Kidney capillary endothelial cell (primary cell): Measurements from ENCODE around the gene KRT7.
"Not testable (repeated sequence)": the region's sequence is repeated elsewhere in the genome, so short reads cannot be mapped to it uniquely, and the experiment has no call there.

ENCODE experiments used
- DNase-seq: peaks from one replicate; pipeline ENCODE4 v3.0.0-alpha.2; 2018; ENCODE audit warnings: low spot score

The KRT7 gene

GRCh38 chr12:52255926-52256583 lies 23.0 kb downstream of the KRT7 start:
- no peak for DNase-seq

DNA sequence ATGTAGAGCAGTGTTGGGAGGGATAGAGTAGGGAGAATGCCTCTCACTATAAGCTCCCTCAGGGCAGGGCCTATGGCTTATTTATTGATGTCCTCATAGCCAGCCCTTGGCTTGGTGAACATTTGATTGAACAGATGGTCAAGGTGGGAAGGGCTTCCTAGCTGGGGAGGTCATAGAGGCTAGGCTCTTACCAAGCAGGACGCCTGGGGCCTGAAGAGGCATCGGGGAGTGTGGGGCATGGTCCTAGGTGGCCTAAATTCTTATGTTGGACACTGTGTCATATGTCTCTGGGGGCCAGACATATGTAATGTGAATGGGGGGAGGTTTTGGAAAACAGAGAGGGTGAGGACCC lies 23.5 kb downstream of the KRT7 start:
- DNase-seq: no peak

DNA sequence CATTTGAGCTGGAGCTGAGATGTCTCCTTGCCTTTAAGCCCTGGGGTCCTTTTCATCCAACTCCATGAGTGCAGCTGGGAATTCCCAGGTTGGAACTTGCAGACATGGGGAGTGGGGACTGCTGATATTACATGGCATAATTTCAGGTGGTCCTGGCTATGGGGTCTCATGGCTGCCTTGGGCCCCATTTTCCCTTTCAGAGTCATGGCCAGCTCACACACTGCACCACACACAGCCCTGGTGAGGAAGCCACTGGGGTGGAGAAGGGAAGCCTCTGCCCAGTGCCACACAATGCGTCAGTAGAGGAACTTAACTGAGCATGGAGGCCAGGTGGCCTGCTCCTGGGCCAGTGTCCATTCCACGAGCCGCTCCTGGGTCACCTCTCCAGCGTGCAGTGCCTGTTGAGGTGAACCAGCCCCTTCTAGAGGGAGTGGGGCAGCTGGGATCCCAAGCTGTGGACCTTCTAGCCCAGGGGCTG lies 24.1 kb downstream of the KRT7 start:
- no peak for DNase-seq

DNA sequence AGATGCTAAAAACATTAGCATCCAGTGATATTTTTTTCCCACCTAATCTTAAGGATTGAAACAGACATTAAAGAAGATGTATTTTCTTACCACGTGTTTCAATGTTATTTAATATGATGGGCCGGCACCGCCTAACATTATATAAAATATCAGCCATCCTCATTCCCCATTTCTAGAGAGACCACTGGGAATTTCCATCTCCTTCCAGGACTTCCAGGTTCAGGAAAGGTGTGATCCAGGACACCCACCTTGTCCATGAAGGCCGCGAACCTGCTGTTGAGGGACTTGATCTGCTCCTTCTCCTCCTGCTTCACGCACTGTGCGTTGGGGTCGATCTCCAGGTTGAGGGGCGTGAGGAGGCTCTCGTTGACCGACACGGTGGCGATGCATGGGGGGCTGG lies 24.9 kb downstream of the KRT7 start:
- DNase-seq: not testable (repeated sequence)

DNA sequence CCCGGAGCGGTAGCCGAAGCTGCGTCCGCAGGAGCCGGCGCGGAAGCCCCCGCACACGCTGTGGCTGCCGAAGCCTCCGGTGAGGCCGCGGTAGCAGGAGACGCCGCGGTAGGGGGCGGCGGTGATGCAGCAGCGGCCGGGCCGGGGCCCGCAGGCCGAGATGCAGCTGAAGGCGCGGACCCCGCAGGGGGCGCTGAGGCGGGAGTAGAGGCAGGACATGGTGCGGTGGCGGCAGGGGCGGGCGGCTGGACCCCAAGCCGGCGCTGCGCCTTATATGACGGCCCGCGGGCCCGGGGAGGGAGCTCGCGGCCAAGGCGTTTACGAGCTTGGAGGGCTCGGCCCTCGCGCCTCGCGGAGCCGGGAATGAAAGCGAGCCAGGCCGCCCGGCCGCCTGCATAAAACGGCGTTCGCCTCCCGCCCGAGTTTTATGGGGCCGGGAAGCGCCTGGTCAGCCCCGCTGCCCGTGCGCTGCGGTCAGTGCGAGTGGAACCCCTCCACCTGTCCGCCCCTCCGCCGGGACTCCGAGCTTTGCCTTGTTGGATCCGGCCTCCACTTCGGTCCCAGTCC lies 25.4 kb downstream of the KRT7 start:
- DNase-seq: no peak

GRCh38 chr12:52259657-52260243 lies 26.7 kb downstream of the KRT7 start:
- DNase-seq: no peak

GRCh38 chr12:52260361-52261207 lies 27.5 kb downstream of the KRT7 start:
- no peak for DNase-seq

- DNase-seq: no peak
These were observed 28.1 kb downstream of the KRT7 start for GRCh38 chr12:52261208-52261484.

GRCh38 chr12:52262286-52262685 lies 29.2 kb downstream of the KRT7 start:
- DNase-seq: no peak

- DNase-seq: no peak
These were observed 30.9 kb downstream of the KRT7 start for GRCh38 chr12:52263761-52264434.

DNA sequence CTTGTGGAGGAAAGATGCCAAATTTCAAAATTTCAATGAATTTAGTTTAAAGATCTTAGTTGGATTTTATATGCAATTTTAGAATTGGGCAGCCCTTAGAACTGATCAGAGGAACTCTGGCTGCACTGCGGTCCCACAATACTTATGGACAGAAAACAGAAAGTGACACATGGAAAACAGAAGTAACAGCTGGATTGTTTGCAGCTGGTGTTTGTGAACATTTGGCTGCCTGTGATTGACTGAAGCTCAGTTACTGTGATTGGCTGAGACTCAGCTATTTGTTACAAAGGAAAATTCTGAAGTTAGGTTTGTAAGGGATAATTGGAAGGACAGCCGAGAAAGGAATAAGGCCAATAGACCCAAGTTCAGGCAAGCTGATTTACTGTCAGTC lies 31.4 kb downstream of the KRT7 start:
- DNase-seq: no peak

DNA sequence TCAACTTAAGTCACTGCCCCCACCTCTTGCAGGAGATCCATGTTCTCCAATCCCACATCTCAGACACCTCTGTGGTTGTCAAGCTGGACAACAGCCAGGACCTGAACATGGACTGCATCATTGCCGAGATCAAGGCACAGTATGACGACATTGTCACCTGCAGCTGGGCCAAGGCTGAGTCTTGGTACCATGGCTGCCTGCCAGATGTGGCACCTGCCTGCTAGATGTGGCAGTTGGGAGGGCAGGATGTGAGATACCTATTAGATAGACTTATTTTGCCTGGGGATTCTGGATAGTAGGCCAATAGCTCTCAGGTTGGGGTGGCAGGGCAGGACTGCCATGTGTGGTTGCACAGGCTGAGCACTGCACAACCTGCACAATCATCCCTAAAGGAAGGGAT lies 33.5 kb downstream of the KRT7 start:
- no peak for DNase-seq

DNA sequence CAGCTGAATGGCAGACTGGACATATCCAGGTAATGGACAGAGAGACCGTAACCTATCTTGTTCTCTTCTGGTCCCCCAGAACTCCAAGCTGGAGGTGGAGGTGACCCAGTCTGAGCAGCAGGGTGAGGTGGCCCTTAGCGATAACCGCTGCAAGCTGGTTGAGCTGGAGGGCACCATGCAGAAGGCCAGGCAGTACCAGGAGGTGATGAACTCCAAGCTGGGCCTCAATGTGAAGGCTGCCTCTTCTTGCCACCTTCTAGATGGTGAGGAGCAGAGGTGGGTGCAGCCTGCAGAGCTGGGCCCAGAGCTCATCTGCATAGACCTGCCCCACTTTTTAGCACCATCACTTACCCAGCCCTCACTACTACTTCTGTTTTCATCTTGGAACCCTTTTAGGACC lies 34.2 kb downstream of the KRT7 start:
- DNase-seq: no peak

DNA sequence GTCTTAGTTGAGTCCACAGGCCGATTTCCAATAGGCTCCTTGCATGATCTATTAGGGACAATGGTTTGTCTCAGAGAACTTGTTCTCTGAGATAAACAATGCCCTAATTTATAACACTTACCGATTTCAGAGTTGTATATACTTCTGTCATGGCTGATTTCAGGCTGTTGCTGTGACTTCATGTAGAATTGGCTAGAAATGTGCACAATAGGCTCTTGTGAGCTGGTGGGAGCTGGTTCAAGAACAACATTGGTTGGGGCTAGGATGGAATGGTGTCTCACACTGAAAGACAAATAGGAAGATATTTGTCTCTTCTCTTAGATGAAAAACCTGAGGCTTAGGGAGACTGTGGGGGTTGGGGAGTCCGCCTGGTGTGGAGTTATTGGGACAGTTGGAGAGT lies 34.7 kb downstream of the KRT7 start:
- no peak for DNase-seq

DNA sequence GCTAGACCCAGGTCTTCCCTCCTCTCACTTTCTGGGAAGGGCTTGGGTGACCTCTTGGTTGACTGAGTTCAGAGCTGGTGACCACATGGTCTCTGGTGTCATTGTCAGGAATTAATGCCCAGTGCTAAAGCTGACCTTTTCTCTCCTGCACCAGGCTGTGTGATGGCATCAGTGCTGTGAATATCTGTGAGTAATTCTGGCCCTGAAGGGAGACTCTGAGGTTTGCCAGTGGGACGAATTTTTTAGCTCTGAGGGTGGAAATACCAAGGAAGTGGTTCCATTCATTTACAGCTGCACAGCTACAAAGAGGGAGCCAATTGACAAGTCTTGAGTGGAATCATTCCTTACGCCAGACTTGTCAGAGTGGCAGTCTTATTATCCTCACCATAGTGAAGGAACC lies 35.2 kb downstream of the KRT7 start:
- DNase-seq: no peak

- DNase-seq: no peak
These were observed 37.6 kb downstream of the KRT7 start for GRCh38 chr12:52270541-52271070.

DNA sequence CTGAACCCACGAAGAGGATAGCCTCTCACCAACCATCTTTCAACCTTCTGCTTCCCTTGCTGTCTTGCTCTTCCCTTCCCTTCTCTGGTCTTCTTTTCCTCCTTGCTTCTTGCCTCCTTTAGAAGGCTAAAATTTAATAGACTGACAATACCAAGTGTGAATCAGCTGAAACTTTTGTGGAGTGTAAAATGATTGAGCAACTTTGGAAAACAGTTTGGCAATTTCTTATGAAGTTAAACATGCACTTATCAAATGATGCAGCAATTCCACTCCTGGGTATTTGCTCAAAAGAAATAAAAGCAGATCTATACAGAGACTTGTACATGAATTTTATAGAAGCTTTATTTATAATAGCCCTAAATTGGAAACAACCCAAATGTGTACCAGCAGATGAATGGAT lies 38.1 kb downstream of the KRT7 start:
- DNase-seq: no peak

DNA sequence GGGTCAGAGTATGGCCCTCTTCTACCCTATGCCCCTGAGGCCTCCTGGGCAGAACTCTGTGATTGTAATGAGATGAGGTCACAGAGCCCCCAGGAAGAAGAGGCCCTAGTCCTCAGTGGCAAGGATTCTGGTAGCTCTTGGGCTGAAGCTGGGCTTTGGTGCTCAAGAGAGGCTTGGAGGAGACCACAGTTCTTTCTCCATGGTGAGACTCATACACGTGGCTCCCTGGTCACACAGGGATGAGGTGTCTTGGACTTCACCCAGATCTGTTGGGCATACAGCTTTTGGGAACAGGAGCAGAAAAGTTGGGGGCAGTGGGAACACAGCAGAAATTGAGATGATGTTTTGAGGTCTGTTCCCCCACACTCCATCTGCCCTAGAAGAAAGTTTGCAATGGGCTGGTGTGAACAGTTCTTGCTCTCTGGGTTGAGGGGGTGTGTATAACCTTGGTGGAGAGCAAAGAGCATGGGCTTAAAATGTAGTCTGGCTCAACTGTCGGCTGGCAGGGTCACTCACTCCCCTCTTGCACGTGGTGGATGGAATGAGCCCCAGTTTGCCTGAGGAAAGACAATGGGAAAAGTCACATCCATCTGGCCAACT lies 41.6 kb downstream of the KRT7 start, which contains the start of gene KRT86:
Gene KRT86, plus strand, starts transcription at position 125 of the 600 bp plus-strand sequence. CDS start 27,272 bp downstream, outside the sequence.
- no peak for DNase-seq

- DNase-seq: no peak
These were observed 42.6 kb downstream of the KRT7 start for GRCh38 chr12:52275686-52276085.

- no peak for DNase-seq
These were observed 44.6 kb downstream of the KRT7 start for GRCh38 chr12:52277486-52278245.
